Endothelial cell of coronary artery (primary cell): Measurements from ENCODE around the gene C5orf24. TPM values are rescaled to one million over a fixed set of nuclear protein-coding genes. Genes with fewer than 3 reads are reported as not detected.

Experiments
- total RNA-seq: library from RNA; depleted of rRNA; stranded (reverse); fragments of >200 nt; gene quantifications from 2 replicates; pipeline ENCODE4 v1.2.3, GENCODE V29; 2014

The C5orf24 gene
- 46.0 and 49.0 TPM in 2 replicates for total RNA-seq

DNA sequence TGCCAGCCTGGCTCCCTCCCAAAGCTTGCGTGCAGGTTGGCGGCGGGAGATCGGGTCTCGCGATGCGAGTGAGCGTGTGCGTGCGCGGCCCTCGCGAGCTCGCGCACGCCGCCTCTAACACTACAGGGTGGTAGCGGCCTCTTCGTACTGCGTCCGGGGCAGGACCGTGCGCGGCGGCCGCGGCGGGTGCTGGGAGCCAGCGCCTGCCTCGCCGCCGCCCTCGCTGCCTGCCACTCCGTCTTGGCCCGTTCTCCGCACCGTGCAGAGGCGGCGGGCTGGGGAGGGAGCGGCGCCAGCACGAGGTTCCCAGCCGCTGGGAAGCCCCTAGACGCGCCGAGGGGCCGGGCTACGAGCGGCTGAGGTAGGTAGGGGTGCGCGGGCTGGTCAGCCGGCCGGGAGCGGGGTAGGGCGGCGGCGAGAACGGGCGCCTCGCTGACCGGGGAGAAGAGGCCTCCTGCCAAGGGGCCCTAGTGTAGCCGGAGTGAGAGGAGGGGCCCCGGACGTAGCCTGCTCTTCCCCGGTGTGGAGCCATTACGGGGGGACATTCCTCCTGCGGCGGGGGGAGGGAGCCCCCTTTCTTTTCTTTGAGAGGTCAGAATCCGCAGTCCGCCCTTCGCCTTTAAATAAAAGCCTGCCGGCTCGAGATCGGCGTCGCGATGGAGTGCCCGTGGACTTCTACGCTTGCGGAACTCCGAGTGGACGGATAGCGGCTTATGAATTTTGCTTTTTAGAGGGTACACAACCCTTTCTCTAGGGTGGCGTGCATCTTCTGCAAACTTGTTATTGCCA lies at the start of gene C5orf24:
Gene C5orf24 (plus strand): TSS at position 117 of the 789 bp plus-strand sequence. CDS start 8,933 bp downstream, outside the sequence.

DNA sequence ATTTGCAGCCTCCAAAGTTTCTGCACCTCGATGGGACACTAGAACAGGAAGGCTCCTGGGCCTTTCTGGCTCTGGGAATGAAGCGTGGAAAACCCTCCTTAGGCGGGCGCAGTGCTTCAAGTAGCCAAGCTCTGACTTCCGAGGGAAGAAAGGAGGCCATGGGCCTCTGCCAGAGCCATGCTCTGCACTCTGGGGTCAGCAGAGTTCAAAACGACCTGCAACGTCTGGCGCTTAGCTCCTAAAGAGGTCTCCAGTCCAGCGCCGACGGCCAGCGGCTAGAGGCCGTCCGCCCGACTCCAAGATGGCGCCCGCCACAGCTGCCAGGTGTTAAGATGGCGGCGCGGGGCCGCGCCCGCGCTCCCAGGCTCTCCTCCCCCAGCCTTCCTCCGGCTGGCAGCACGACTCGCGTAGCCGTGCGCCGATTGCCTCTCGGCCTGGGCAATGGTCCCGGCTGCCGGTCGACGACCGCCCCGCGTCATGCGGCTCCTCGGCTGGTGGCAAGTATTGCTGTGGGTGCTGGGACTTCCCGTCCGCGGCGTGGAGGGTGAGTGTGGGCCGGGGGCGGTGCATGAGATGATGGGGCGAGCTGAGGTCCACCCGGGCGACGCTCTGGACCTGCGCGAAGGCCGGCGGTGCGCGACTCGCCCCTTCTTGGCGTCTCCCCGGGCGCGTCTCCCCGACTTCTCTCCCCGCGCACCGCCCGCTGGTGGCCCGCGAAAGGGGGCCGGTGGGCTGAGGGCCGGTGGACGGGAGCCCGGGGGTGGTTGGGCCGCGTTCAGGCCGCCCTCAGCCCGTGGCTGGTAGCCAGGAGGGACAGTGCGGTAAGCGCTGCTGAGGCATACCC lies 28.4 kb downstream of the C5orf24 start, which contains the start of gene TXNDC15:
Gene TXNDC15 (plus strand): TSS at position 385 of the 844 bp plus-strand sequence. CDS start 57 bp downstream, at position 442.

DNA sequence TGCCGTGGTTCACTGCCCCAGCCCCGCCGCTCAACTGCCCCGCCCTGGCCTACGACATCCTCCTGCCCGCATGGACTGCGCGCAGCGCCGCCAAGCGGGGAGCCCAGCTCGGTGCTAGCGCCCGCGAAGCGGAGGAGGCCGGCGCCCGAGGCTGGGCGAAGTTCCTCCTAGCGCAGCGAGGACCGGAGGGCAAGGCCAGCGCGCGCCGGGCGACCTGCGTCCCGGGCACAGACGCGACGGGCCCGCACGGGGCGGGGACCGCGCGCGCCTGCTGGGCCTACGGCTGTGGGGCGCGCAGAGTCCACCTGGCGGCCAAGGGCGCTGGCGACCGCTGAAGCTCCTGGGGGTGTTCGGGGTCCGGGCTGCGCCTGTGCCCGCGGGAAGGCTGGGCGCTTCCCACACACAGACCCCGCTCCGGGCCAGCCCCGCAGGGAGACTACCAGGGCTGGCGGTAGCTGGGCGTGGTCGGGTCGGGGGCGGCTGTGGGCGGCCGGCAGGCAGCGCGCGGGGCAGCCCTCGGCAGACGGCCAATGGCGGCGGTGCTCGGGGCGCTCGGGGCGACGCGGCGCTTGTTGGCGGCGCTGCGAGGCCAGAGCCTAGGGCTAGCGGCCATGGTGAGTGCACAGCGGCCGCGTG lies 59.0 kb downstream of the C5orf24 start, which contains the start of gene PCBD2:
Gene PCBD2 (plus strand): TSS at position 522 of the 636 bp plus-strand sequence. CDS start 9 bp downstream, at position 531.

Other genes starting within 250 kb of the C5orf24 start
- gene SAR1B, start 213.1 kb upstream of the C5orf24 start, total RNA-seq: 74.5 and 77.0 TPM in 2 replicates
- 13.1 and 23.3 TPM in 2 replicates for gene SEC24A, start 197.2 kb upstream of the C5orf24 start, total RNA-seq
- gene CAMLG, start 107.4 kb upstream of the C5orf24 start, total RNA-seq: 37.5 and 52.8 TPM in 2 replicates
- 23.9 and 25.7 TPM in 2 replicates for gene DDX46, start 87.2 kb upstream of the C5orf24 start, total RNA-seq
- gene TXNDC15, start 28.4 kb downstream of the C5orf24 start, total RNA-seq: 43.6 and 80.9 TPM in 2 replicates
- gene PCBD2, start 59.2 kb downstream of the C5orf24 start, total RNA-seq: 3.1 and 6.3 TPM in 2 replicates
- gene CATSPER3, start 121.9 kb downstream of the C5orf24 start, total RNA-seq: 0.09 and 0.19 TPM in 2 replicates
- gene PITX1, start 188.3 kb downstream of the C5orf24 start, total RNA-seq: 0.09 and 1.4 TPM in 2 replicates